Smooth muscle cell (in vitro differentiated cells): ENCODE measurements around the gene ACVR2B. TPM values are rescaled to one million over a fixed set of nuclear protein-coding genes. Genes with fewer than 3 reads are reported as not detected.

Source experiments
- DNase-seq: peaks from one replicate; lab custom pipeline; 2025; ENCODE audit not compliant: unreplicated experiment; lab: John Stamatoyannopoulos, UW
- H2AFZ ChIP-seq: fragments of 200-600 bp; sonication (generic); 2 replicates; pipeline ENCODE4 v1.6.0; 2016; ENCODE audit warnings: antibody characterized with exemption, low read depth, mild to moderate bottlenecking
- H3F3A ChIP-seq: fragments of 200-600 bp; sonication (generic); 2 replicates; pipeline ENCODE4 v1.6.0; 2017; ENCODE audit warnings: antibody characterized with exemption, low read depth
- H3K27ac ChIP-seq: fragments of 200-600 bp; sonication (generic); 2 replicates; pipeline ENCODE4 v1.5.1; 2016; ENCODE audit warnings: low read depth, mild to moderate bottlenecking
- H3K27me3 ChIP-seq: fragments of 200-600 bp; sonication (generic); 2 replicates; pipeline ENCODE4 v1.6.1; 2016; ENCODE audit warnings: low read depth, mild to moderate bottlenecking
- H3K36me3 ChIP-seq: fragments of 200-600 bp; sonication (generic); 2 replicates; pipeline ENCODE4 v1.5.1; 2016; ENCODE audit warnings: low read depth
- H3K4me1 ChIP-seq: fragments of 200-600 bp; sonication (generic); 2 replicates; pipeline ENCODE4 v1.5.1; 2016; ENCODE audit warnings: low read depth
- H3K4me2 ChIP-seq: fragments of 200-600 bp; sonication (generic); 2 replicates; pipeline ENCODE4 v1.6.0; 2016; ENCODE audit warnings: mild to moderate bottlenecking
- H3K4me3 ChIP-seq: fragments of 200-600 bp; sonication (generic); 2 replicates; pipeline ENCODE4 v1.5.1; 2016; ENCODE audit warnings: mild to moderate bottlenecking
- H3K79me2 ChIP-seq: fragments of 200-600 bp; sonication (generic); 2 replicates; pipeline ENCODE4 v1.6.0; 2016; ENCODE audit warnings: low read depth, mild to moderate bottlenecking
- H3K9ac ChIP-seq: fragments of 200-600 bp; sonication (generic); 2 replicates; pipeline ENCODE4 v1.6.0; 2016; ENCODE audit warnings: low read depth
- H3K9me3 ChIP-seq: fragments of 200-600 bp; sonication (generic); replicated peaks from 2 replicates; pipeline ENCODE4 v1.5.1; 2016; ENCODE audit warnings: low read depth
- H4K20me1 ChIP-seq: fragments of 200-600 bp; sonication (generic); 2 replicates; pipeline ENCODE4 v1.6.0; 2016; ENCODE audit warnings: low read depth
- WGBS: methylation state at CpG from one replicate; pipeline ENCODE4 v1.1.7; 2016; ENCODE audit warnings: low lambda C conversion rate; 5-methylcytosine and 5-hydroxymethylcytosine counted together
- polyA plus RNA-seq: library from polyadenylated mRNA; unstranded; fragments of >200 nt; fragmentation: Nextera tagmentation; extraction: Ambion mirVana; gene quantifications from 2 replicates; pipeline ENCODE4 v1.2.1, GENCODE V29; 2016
- total RNA-seq: library from RNA; depleted of rRNA; stranded (reverse); fragments of >200 nt; gene quantifications from 2 replicates; pipeline ENCODE4 v1.2.3, GENCODE V29; 2014
- TF ChIP-seq, protein P1 (sequence below): fragments of 200-600 bp; sonication (generic); IDR thresholded peaks from 2 replicates; pipeline ENCODE4 v1.5.1; 2017; ENCODE audit warnings: borderline replicate concordance, mild to moderate bottlenecking, antibody characterized with exemption; ENCODE audit not compliant: insufficient read depth, poor library complexity, severe bottlenecking

The ACVR2B gene
- total and polyA plus RNA-seq, 2 experiments from 2014 or later, result 2.1 to 10.0 TPM

DNA sequence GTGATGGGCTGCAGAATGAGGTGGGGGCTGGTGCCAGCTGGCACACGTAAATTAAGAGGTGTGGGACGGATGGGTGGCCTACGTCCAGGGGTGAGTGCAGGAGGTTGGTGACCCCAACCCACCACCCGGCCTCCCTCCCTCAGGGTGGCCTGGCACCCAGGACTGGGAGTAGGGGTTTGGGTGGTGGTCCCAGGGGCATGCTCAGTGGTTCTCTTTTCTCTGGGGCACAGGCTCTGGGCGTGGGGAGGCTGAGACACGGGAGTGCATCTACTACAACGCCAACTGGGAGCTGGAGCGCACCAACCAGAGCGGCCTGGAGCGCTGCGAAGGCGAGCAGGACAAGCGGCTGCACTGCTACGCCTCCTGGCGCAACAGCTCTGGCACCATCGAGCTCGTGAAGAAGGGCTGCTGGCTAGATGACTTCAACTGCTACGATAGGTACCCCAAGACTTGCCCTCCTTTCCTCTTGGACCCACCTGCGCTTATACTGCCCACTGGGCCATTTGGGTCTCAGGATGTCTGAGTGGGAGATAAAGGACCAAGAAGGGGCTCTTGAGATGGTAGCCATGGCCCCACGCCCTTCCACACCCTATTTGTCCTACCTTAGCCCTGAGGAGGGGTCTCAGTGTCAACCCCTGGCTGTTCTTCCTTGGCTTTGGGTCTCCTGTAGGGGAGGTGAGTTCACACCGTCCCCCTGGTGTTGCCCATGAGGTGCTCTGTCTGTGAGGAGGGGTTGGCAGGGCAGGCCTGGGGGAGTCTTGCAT is 23.5 kb downstream of the ACVR2B start:
- H2AFZ ChIP-seq, result no peak overlapping the region
- H3K79me2 ChIP-seq, result no peaks in the 10 kb centered on the region
- TF ChIP-seq, protein P1, sequence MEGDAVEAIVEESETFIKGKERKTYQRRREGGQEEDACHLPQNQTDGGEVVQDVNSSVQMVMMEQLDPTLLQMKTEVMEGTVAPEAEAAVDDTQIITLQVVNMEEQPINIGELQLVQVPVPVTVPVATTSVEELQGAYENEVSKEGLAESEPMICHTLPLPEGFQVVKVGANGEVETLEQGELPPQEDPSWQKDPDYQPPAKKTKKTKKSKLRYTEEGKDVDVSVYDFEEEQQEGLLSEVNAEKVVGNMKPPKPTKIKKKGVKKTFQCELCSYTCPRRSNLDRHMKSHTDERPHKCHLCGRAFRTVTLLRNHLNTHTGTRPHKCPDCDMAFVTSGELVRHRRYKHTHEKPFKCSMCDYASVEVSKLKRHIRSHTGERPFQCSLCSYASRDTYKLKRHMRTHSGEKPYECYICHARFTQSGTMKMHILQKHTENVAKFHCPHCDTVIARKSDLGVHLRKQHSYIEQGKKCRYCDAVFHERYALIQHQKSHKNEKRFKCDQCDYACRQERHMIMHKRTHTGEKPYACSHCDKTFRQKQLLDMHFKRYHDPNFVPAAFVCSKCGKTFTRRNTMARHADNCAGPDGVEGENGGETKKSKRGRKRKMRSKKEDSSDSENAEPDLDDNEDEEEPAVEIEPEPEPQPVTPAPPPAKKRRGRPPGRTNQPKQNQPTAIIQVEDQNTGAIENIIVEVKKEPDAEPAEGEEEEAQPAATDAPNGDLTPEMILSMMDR, result no peak
- H3K4me3 ChIP-seq, result no peak overlapping the region
- H3K9ac ChIP-seq, result no peak overlapping the region
- no peaks in the 10 kb centered on the region for H3F3A ChIP-seq
- 97% methylated on average over 21 of the region's 21 CpGs for WGBS
- H3K4me1 ChIP-seq, result no peaks in the 10 kb centered on the region
- H3K36me3 ChIP-seq, result no peaks in the 10 kb centered on the region
- no peaks in the 10 kb centered on the region for H3K9me3 ChIP-seq
- no peak overlapping the region for H3K4me2 ChIP-seq
- DNase-seq, result no peak
- H3K27me3 ChIP-seq, result no peaks in the 10 kb centered on the region
- peaks cover 47% of the 10 kb centered on the region for H4K20me1 ChIP-seq
- H3K27ac ChIP-seq, result no peak overlapping the region

DNA sequence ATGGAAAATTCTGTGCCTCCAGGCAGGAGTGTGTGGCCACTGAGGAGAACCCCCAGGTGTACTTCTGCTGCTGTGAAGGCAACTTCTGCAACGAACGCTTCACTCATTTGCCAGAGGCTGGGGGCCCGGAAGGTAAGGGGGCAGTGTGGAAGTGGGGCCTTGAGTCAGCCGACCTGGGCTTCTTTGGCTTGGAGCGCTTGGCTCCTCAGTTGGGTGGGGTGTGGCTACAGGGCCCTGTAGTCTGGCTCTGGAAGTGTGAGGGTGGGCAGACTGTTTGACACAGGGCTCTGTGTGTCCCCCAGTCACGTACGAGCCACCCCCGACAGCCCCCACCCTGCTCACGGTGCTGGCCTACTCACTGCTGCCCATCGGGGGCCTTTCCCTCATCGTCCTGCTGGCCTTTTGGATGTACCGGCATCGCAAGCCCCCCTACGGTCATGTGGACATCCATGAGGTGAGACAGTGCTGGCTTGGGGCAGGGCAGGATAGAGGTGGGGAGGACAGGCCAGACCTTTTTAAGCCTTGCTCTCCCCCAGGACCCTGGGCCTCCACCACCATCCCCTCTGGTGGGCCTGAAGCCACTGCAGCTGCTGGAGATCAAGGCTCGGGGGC is 24.3 kb downstream of the ACVR2B start:
- TF ChIP-seq, protein P1, result no peak
- H3K9ac ChIP-seq, result no peak overlapping the region
- 95% methylated on average over 14 of the region's 15 CpGs for WGBS

DNA sequence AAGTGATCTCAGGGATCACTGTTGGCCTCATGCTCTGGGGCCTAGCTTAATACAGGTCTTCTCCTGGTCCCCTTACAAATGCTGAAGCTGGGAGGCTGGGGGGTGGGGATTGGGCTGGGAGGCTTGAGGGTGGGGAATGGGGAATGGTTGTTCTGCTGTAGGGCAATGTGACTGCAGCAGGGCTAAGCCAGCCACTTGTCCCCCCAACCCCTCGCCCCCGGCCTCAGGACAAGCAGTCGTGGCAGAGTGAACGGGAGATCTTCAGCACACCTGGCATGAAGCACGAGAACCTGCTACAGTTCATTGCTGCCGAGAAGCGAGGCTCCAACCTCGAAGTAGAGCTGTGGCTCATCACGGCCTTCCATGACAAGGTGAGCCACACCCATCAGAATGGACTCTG is 25.2 kb downstream of the ACVR2B start:
- H3K4me1 ChIP-seq, result no peaks in the 10 kb centered on the region
- 97% methylated on average over 9 of the region's 9 CpGs for WGBS
- H3K27me3 ChIP-seq, result no peaks in the 10 kb centered on the region
- TF ChIP-seq, protein P1, result no peak
- DNase-seq, result no peak
- peaks cover 31% of the 10 kb centered on the region for H4K20me1 ChIP-seq
- H3K79me2 ChIP-seq, result no peaks in the 10 kb centered on the region
- no peak overlapping the region for H2AFZ ChIP-seq
- H3K4me2 ChIP-seq, result no peak overlapping the region
- H3F3A ChIP-seq, result no peaks in the 10 kb centered on the region
- no peaks in the 10 kb centered on the region for H3K9me3 ChIP-seq
- no peak overlapping the region for H3K27ac ChIP-seq
- no peak overlapping the region for H3K4me3 ChIP-seq
- H3K9ac ChIP-seq, result no peak overlapping the region
- H3K36me3 ChIP-seq, result no peaks in the 10 kb centered on the region

More for the DNA sequence above, 24.3 kb downstream of the ACVR2B start:
- no peaks in the 10 kb centered on the region for H3K27me3 ChIP-seq
- DNase-seq, result no peak
- H3K79me2 ChIP-seq, result no peaks in the 10 kb centered on the region
- H4K20me1 ChIP-seq, result peaks cover 40% of the 10 kb centered on the region
- no peaks in the 10 kb centered on the region for H3K4me1 ChIP-seq
- H3K4me3 ChIP-seq, result no peak overlapping the region
- no peaks in the 10 kb centered on the region for H3K9me3 ChIP-seq
- H3K36me3 ChIP-seq, result no peaks in the 10 kb centered on the region
- no peak overlapping the region for H2AFZ ChIP-seq
- H3F3A ChIP-seq, result no peaks in the 10 kb centered on the region
- H3K4me2 ChIP-seq, result no peak overlapping the region
- H3K27ac ChIP-seq, result no peak overlapping the region
